ENCODE results near the gene ABCC9. TPM values are rescaled to one million over a fixed set of nuclear protein-coding genes. Genes with fewer than 3 reads are reported as not detected.

The ABCC9 gene
- total RNA-seq, 1 experiment from 2014 or later = 0.35 TPM

DNA sequence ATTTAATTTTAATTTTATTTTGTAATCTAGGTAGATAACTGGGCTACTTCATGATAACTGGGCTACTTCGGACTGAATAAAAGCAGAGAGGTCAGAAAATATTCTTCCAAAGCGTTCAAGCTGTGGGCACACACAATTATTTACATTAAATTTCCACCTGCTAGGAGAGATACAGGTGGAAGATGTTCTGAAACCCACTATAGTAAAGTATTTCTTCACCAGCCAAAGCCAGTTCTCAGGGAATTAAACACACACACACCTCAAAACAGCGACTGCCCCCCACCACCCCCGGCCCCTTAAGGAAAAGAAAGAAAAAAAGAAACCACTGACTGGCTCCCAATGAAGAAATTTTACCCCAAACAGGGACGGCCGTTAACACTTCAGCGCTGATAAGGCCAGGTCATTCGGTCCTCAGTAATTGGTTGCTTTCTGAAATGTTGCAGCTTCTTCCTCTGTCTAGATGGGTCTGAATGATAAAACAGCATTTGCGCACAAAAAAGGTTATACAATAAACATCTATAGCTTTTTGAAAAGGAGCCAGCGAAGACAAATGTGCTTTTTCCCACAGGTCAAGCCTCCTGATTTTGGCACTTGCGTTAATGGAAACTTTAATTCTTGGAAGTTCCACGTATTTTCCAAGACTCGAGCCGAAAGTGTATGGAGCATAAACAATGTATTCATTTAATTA is 165.9 kb downstream of the ABCC9 start:
- no peak for DNase-seq (ENCODE audit: low read depth)

DNA sequence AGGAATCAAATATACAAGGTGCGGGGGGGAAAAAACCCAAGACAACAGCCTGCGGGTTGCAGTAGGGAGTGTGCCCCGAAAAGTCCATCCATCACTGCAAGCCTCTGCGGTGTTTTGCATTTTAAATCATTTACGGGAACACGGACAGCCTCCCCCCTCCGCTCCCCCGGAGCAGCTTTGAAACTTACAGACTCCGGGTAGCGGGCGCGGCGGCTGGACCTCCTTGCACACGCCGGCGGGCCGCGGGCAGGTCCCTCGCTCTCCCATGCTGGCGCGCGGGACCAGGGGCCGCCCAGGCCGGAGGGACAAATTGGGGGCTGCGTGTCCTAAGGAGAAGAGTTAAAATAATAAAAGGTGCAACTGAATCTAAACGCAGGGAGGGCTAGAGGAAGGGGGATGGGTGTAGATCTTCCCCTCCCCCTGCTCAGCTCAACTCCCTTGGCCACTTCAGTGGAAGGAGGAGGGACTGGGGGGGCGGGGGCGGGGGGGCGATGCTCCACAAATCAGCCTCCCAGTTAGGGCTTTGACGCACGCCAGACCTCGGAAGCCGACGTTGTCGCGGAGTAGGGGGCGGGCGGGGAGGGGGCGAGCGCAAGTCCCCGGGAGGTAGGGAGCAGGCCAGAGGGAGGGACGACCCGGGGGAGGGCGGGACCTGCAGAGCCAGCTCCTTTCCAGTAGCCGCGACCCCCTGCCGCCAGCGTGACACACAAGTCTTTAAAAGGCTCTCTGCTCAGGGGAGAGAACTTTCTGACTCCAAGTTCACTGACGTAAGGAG is 166.7 kb downstream of the ABCC9 start, which contains the start of gene KCNJ8:
KCNJ8 (minus strand) TSS at position 349 of the 775 bp plus-strand sequence. CDS start 1,090 bp downstream, outside the sequence.
- peak; percentile 15 for DNase-seq (ENCODE audit: low read depth)

DNA sequence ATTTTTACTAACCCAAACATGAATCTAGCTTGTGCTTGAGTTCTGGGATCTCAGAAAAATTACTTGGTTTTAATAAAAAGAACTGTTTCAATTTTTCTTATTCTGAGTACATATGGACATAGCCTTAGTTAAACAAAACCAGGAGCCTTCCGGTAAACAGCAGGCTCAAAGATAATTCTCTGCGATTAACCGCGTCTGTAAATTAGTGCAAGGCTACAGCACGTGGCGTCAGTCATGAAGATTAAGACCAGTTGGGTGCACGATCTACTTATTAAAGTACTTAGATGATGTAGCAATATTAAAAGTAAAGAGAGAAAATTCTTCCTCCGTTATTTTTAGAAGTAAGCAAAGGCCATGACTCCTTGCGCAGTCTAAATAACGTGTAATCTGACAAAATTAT is 167.4 kb downstream of the ABCC9 start:
- DNase-seq (ENCODE audit: low read depth) = no peak

- no peak for DNase-seq (ENCODE audit: low read depth)
Measured at GRCh38 chr12:21773263-21773741, 167.9 kb downstream of the ABCC9 start.

DNA sequence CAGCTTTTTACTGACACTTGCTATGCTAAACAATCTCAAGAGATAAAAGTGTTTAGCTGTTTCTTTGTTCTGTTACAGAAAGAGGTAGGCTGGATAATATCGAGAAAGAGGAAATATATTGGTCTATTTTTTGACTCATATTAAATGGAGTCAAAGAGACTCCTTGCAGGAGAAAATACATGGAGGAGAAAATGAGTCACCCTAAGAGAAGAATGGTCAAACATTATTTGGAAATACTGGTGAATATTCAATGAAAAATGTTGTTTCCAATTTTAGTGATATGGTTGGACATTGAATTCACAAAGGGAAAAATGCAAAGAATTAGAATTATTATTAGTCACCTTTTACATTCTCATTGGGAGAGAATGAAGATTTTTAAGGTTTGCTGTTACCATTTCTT is 169.9 kb downstream of the ABCC9 start:
- no peak for DNase-seq (ENCODE audit: low read depth)

GRCh38 chr12:21769307-21769706 is 171.9 kb downstream of the ABCC9 start:
- no peak for DNase-seq (ENCODE audit: low read depth)

DNA sequence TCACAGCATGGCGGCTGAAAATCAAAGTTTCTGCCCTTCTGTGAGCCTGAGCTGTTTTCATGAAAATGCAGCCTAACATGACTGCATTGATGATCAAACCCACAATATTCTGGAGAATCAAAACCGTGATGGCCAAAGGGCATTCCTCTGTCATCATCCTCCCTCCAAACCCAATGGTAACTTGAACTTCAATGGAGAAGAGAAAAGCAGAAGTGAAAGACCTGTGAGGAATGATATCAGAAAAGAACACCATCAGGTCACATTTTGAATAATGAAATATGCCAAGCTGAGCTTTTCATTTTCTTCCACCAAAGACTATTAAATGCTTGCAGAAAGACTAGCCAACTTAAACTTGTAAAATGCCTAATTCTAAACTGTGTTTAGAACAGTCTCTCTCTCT is 174.8 kb downstream of the ABCC9 start:
- DNase-seq (ENCODE audit: low read depth) = no peak

DNA sequence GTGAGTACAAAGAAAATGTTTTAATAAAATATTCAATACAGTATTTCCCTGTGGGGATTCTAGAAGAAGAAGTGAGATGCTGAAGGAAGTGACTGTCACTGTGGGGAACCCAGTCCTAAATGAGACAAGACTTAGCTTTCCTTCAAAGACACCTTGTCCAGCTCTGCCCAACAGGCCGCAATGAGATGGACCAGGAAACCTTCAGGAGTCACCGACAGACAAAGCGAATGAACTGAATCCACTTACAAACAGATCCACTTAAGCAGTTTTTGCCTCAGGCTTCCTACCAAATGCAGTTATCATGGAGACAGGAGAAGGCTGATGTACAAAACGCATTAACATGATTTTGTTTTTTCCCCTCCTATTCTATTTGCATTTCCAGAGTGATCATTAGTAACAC is 176.3 kb downstream of the ABCC9 start:
- no peak for DNase-seq (ENCODE audit: low read depth)

GRCh38 chr12:21764065-21764464 is 177.2 kb downstream of the ABCC9 start:
- DNase-seq (ENCODE audit: low read depth) = no peak

GRCh38 chr12:21763531-21763930 is 177.7 kb downstream of the ABCC9 start:
- no peak for DNase-seq (ENCODE audit: low read depth)

DNA sequence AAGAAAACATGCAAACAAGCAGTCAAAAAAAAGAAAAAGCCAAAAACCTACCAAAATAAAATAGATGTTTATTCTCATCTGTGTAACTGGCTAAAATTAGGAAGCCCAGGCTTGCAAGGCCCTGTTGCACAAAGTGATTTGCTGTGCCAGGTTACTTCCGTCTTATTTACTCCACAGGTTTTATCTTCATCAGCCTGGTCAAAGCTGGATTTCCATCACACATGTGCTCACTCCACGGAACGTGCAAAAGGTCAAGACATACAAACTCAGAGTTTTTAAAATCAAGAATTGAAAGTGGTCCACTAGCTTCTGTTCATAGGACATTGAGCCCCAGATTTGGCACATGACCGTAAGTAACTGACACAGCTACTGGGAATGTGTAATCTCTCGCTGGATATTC is 181.5 kb downstream of the ABCC9 start:
- DNase-seq (ENCODE audit: low read depth) = no peak

DNA sequence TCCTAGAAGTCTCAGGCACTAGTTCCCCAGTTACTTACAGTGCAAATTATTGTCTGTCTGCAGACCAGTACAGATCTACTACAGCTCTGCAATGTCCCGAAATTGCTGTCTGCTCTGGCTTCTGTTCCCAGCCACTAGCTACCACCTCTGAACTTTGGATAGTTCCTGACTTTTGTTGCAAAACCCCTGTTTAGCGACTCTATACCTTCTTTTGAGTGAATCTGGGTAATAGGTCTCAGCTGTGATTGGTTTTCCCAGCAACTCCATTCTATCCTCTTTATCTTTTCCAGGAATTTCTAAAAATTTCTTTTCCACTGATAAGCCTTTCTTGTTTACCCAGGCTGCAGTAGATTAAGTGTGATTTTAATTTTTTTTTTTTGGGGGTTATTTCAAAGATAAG is 183.5 kb downstream of the ABCC9 start:
- DNase-seq (ENCODE audit: low read depth) = no peak

DNA sequence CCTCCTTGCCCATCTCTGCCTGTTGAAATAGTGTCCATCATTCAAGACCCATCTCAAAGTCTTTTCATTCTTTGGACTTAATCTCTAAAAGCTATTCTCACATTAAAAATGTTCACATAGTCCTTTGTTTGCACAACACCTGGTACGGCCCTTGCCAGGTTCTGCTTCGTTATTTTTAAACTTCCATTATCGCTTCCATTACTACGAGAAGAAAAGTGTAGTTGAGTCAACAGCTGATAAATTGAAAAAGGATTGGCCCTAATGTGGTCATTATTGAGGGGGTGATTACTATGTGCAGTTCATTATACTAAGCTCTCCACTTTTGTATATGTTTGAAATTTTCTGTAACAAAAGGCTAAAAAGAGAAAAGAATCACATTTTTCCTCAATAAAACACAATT is 184.5 kb downstream of the ABCC9 start:
- DNase-seq (ENCODE audit: low read depth) = no peak

DNA sequence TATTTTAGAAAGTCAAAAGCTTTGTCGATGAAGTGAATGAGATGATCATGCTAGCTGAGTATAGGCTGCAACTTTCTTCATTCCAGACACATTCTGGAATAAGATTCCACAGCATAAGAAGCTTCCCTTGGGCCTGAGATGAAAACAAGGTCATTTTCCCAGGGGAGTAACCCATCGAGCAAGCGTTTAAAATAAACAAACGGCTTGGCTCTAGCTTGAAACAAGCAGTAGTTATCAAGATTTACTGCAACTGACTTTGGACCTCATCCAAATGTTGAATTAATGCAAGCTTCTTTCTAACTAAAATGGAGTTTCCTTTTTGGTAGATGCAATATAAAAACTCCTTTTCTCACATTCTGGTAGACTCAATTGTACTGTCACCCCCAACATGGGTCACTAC is 189.7 kb downstream of the ABCC9 start:
- no peak for DNase-seq (ENCODE audit: low read depth)

Small RNA genes within 50 kb of the gene (small RNA-seq; reads per million reads assigned to genes)
- not detected for gene AC008250.2

Other genes starting within 250 kb of the ABCC9 start
- gene KCNJ8, start 166.7 kb downstream of the ABCC9 start, total RNA-seq (2014; rRNA removed; shearing (Covaris generic)) = 1.6 and 2.0 TPM in 2 replicates
- gene CMAS, start 104.8 kb upstream of the ABCC9 start, total RNA-seq (2014; rRNA removed; shearing (Covaris generic)) = 29.0 and 38.5 TPM in 2 replicates